ENCODE results near the gene ZNF624. TPM values are rescaled to one million over a fixed set of nuclear protein-coding genes. Genes with fewer than 3 reads are reported as not detected.

ZNF624 gene
- total and polyA plus RNA-seq, 2 donors (not counting 1 experiment from before 2014, with no cell fraction given): 2.2 to 12.0 TPM

GRCh38 chr17:16652252-16652651 lies 1.4 kb downstream of the ZNF624 start:
- Histone ChIP-seq H3K4me1 (ENCODE audit: control insufficient read depth in 2 of 2, insufficient read depth in 2 of 2, low read length in 2 of 2) (peaks cover 6 to 11% of the 10 kb centered on the region in 2 donors), H3K27ac (ENCODE audit: low read length in 2 of 2) (no peak overlapping the region), H3K9ac (ENCODE audit: low read length) (no peak overlapping the region), H3K79me2 (ENCODE audit: control insufficient read depth, insufficient read depth, low read length) (peaks cover 17% of the 10 kb centered on the region), H3K27me3 (replicated peaks in 1 of 4; ENCODE audit: control extremely low read depth in 1 of 4, control insufficient read depth in 3 of 4, insufficient read depth in 4 of 4, low read length in 3 of 4) (peaks cover 0 to 5% (median 1%) of the 10 kb centered on the region in 4 experiments), H3K9me3 (ENCODE audit: control extremely low read depth in 1 of 3, control insufficient read depth in 2 of 3, insufficient read depth in 1 of 3, low read length in 2 of 3) (no peaks in the 10 kb centered on the region), H3K4me3 (ENCODE audit: control extremely low read depth in 1 of 5, extremely low read depth in 1 of 5, insufficient read depth in 1 of 5, low read depth in 2 of 5, low read length in 4 of 5) (no peak overlapping the region), H3K36me3 (replicated peaks in 1 of 2; ENCODE audit: control extremely low read depth in 1 of 2, control insufficient read depth in 1 of 2, extremely low read depth in 1 of 2, insufficient read depth in 2 of 2, low read length in 1 of 2) (peaks cover 0 to 5% of the 10 kb centered on the region in 2 experiments), H3K4me2 (replicated peaks; ENCODE audit: low read depth, low read length, poor library complexity, severe bottlenecking) (no peak overlapping the region), H4K20me1 (ENCODE audit: control insufficient read depth, insufficient read depth, low read length, poor library complexity, severe bottlenecking) (no peaks in the 10 kb centered on the region), H2AFZ (ENCODE audit: insufficient read depth, low read depth, low read length, poor library complexity, severe bottlenecking) (peak overlapping the region; percentile 98)
- no peak for DNase-seq
- intact Hi-C loops (cut with micrococcal nuclease): loop anchor here (2.0 to 5.0 kb wide), 4 partner anchors 65 to 825 kb away; partner anchors contain the start of genes COPS3 and MED9
- TF ChIP-seq CTCF (IDR thresholded peaks at IDR 0.05) (no peak), EZH2 (IDR thresholded peaks at IDR 0.05; ENCODE audit: borderline replicate concordance, insufficient read depth, low read depth, low read length, poor library complexity, severe bottlenecking) (no peak)
- WGBS (ENCODE audit: insufficient coverage): no CpG with 5 or more reads among the region's 4 CpGs
- Mint-ChIP-seq H3K9me3 (ENCODE audit: insufficient read depth) (no peaks in the 10 kb centered on the region), H3K4me3 (peak overlapping the region; percentile 94), H3K27me3 (peaks cover under 1% of the 10 kb centered on the region), H3K4me1 (peaks cover 16% of the 10 kb centered on the region), H3K27ac (no peak overlapping the region)
- ATAC-seq (ENCODE audit: low read depth): no peak
- ChIA-PET POLR2A (no interaction called here), CTCF (interaction anchor here (1.0 kb wide), 1 partner anchor 116 kb away, joined by 3 read pairs; no protein-coding TSS in a partner anchor)

DNA sequence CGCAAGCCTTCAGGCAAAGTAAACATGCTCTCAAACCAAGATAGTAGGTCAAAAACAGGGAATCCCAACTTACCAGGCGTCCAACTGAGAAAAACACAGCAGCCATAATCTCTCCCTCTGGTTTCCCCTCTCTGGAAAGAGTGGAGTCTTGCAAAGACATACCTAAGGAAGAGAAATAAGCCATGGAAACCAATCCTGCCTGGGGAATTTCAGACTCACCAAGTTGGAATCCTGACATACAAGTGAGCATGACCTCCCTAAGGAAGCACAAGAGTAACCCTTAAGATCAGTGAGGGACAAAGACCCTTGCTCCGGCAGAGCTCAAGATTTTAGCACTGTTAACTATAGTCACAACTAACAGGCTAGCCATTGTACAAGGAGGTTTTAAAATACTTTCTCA lies 4.1 kb downstream of the ZNF624 start:
- intact Hi-C loops (cut with micrococcal nuclease): no loop called here
- peaks cover 3 to 7% of the 10 kb centered on the region in 2 experiments for H3K36me3 ChIP-seq (replicated peaks in 1 of 2; ENCODE audit: control extremely low read depth in 1 of 2, control insufficient read depth in 1 of 2, extremely low read depth in 1 of 2, insufficient read depth in 2 of 2, low read length in 1 of 2)

More for the DNA sequence above, 4.1 kb downstream of the ZNF624 start:
- Histone ChIP-seq H3K4me2 (replicated peaks; ENCODE audit: low read depth, low read length, poor library complexity, severe bottlenecking) (no peak overlapping the region), H3K9me3 (ENCODE audit: control extremely low read depth in 1 of 3, control insufficient read depth in 2 of 3, insufficient read depth in 1 of 3, low read length in 2 of 3) (no peaks in the 10 kb centered on the region), H2AFZ (ENCODE audit: insufficient read depth, low read depth, low read length, poor library complexity, severe bottlenecking) (no peak overlapping the region), H3K27me3 (replicated peaks in 1 of 4; ENCODE audit: control extremely low read depth in 1 of 4, control insufficient read depth in 3 of 4, insufficient read depth in 4 of 4, low read length in 3 of 4) (no peaks in the 10 kb centered on the region), H3K4me3 (ENCODE audit: control extremely low read depth in 1 of 5, extremely low read depth in 1 of 5, insufficient read depth in 1 of 5, low read depth in 2 of 5, low read length in 4 of 5) (no peak overlapping the region), H3K4me1 (ENCODE audit: control insufficient read depth in 2 of 2, insufficient read depth in 2 of 2, low read length in 2 of 2) (peaks cover 6 to 11% of the 10 kb centered on the region in 2 donors), H3K27ac (ENCODE audit: low read length in 2 of 2) (no peak overlapping the region), H3K79me2 (ENCODE audit: control insufficient read depth, insufficient read depth, low read length) (peaks cover 17% of the 10 kb centered on the region), H3K9ac (ENCODE audit: low read length) (no peak overlapping the region), H4K20me1 (ENCODE audit: control insufficient read depth, insufficient read depth, low read length, poor library complexity, severe bottlenecking) (no peaks in the 10 kb centered on the region)
- DNase-seq (no peak), ATAC-seq (ENCODE audit: low read depth) (no peak)
- Mint-ChIP-seq H3K27ac (no peak overlapping the region), H3K27me3 (no peaks in the 10 kb centered on the region), H3K4me1 (peaks cover 16% of the 10 kb centered on the region), H3K4me3 (no peak overlapping the region), H3K9me3 (ENCODE audit: insufficient read depth) (no peaks in the 10 kb centered on the region)
- 100% methylated on average over 1 of the region's 3 CpGs for WGBS (ENCODE audit: insufficient coverage)
- ChIA-PET POLR2A (no interaction called here), CTCF (no interaction called here)
- TF ChIP-seq CTCF (IDR thresholded peaks at IDR 0.05) (no peak), EZH2 (IDR thresholded peaks at IDR 0.05; ENCODE audit: borderline replicate concordance, insufficient read depth, low read depth, low read length, poor library complexity, severe bottlenecking) (no peak)

Data from B cell (primary cell).